Stomach (tissue), 4 donors: ENCODE measurements around the gene OPALIN.

Experiments used
- EP300 ChIP-seq: sonication (generic); formaldehyde crosslinking; IDR thresholded peaks from one replicate; pipeline ENCODE4 v1.6.1; 2017; ENCODE audit warnings: antibody characterized with exemption
- POLR2A ChIP-seq, 4 donors: fragments of 450-650 bp; IDR thresholded peaks; one replicate each; pipeline ENCODE4 v1.6.1; 2016; ENCODE audit warnings: antibody characterized with exemption in 4 of 4, control low read depth in 2 of 4, mild to moderate bottlenecking in 1 of 4, moderate library complexity in 1 of 4
- POLR2AphosphoS5 ChIP-seq, 3 donors: sonication (generic); formaldehyde crosslinking; IDR thresholded peaks; one replicate each; pipeline ENCODE4 v1.6.1; 2016; ENCODE audit warnings: antibody characterized with exemption in 3 of 3
- TF ChIP-seq, protein P1 (sequence below), 7 experiments: fragments of 450-650 bp in 4 of 7; fragments of 200-600 bp in 3 of 7; sonication (generic) in 3 of 7; IDR thresholded peaks; one replicate each; pipeline ENCODE4 v1.5.1; 2016 to 2019; ENCODE audit warnings: antibody characterized with exemption in 7 of 7, control low read depth in 2 of 7, mild to moderate bottlenecking in 1 of 7

DNA sequence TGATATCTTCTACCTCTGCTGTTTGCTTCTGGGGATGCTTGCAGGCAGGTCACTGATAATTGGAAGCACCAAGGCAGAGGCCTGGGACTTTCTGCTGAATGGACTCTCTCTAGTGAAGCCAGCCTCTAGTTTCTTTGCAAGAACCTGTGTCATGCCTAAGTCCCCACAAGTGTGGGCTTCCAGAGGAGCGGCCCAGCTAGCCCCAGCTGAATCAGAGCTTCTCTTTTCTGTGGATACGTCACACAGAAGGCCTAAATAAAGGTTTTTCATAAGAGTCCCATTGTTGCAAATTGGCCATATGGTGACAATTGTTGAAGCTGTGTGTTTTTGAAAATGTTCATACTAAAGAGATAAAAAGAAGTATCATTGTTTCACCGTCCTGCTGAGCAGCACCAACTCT lies 6.8 kb upstream of the OPALIN start:
- TF ChIP-seq, protein P1, sequence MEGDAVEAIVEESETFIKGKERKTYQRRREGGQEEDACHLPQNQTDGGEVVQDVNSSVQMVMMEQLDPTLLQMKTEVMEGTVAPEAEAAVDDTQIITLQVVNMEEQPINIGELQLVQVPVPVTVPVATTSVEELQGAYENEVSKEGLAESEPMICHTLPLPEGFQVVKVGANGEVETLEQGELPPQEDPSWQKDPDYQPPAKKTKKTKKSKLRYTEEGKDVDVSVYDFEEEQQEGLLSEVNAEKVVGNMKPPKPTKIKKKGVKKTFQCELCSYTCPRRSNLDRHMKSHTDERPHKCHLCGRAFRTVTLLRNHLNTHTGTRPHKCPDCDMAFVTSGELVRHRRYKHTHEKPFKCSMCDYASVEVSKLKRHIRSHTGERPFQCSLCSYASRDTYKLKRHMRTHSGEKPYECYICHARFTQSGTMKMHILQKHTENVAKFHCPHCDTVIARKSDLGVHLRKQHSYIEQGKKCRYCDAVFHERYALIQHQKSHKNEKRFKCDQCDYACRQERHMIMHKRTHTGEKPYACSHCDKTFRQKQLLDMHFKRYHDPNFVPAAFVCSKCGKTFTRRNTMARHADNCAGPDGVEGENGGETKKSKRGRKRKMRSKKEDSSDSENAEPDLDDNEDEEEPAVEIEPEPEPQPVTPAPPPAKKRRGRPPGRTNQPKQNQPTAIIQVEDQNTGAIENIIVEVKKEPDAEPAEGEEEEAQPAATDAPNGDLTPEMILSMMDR (IDR thresholded peaks at IDR 0.05): no peak
- no peak for TF ChIP-seq POLR2A (IDR thresholded peaks at IDR 0.05)
- no peak for TF ChIP-seq EP300
- no peak for TF ChIP-seq POLR2AphosphoS5 (IDR thresholded peaks at IDR 0.05)
